AG09309 (cell line): Measurements from ENCODE around the gene TMEM63C.

Experiments
- DNase-seq: peaks from one replicate; pipeline ENCODE4 v3.0.0-alpha.2; 2010; ENCODE audit warnings: low read depth
- H3K4me3 ChIP-seq: 2 replicates; pipeline ENCODE4 v1.5.1; 2011; ENCODE audit warnings: mild to moderate bottlenecking, low read depth, low read length, moderate library complexity; ENCODE audit not compliant: control insufficient read depth
- TF ChIP-seq, protein P1 (sequence below): IDR thresholded peaks from 2 replicates; pipeline ENCODE4 v1.5.1; 2011; ENCODE audit warnings: mild to moderate bottlenecking, low read depth, low read length, inconsistent platforms; ENCODE audit not compliant: insufficient read depth, control insufficient read depth; ENCODE audit errors: missing control alignments

Gene TMEM63C

DNA sequence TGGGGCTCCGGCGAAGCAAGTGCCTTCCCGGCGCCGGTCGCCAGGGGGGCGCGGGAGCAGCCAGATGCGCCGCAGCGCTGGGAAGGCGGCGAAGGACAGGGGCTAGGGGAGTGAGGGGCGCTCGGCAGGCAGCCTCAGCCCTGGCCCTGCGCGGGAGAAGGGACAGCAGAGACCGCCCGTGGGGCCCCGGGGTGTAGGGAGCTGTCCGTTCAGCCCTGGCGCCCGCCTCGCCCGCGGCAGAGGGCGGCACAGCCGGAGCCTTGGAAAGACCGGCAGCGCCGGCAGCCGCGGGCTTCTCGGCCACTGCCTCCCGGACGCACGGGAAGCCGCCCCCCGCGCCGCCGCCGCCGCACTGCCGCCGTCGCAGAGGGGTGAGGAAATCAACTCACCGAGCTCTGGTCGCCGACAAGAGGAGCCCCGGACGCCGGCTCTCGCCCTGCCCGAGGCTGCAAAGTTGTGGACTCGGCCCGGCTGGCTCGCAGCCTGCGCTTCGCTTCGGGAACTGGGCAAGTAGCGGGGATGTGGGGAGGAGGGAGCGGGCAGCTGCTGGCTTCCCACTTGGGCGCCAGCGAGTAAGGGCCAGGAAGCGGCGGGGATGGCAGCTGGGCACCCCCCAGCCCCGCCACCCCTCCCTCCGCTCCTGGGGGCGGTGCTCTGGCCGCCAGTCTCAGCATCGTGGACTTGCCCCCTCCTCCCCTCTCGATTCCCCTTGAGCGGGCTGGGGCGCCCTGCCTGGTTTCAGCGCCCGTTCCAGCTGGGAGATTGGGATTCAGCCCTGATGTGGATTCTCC is 40.2 kb upstream of the TMEM63C start, which contains the start of gene ZDHHC22:
Gene ZDHHC22, minus strand, starts transcription at position 578 of the 791 bp plus-strand sequence. CDS start 2,053 bp downstream, outside the sequence.
- peak within 1 kb of the TSS; percentile 29 for H3K4me3 ChIP-seq
- TF ChIP-seq, protein P1, sequence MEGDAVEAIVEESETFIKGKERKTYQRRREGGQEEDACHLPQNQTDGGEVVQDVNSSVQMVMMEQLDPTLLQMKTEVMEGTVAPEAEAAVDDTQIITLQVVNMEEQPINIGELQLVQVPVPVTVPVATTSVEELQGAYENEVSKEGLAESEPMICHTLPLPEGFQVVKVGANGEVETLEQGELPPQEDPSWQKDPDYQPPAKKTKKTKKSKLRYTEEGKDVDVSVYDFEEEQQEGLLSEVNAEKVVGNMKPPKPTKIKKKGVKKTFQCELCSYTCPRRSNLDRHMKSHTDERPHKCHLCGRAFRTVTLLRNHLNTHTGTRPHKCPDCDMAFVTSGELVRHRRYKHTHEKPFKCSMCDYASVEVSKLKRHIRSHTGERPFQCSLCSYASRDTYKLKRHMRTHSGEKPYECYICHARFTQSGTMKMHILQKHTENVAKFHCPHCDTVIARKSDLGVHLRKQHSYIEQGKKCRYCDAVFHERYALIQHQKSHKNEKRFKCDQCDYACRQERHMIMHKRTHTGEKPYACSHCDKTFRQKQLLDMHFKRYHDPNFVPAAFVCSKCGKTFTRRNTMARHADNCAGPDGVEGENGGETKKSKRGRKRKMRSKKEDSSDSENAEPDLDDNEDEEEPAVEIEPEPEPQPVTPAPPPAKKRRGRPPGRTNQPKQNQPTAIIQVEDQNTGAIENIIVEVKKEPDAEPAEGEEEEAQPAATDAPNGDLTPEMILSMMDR: no peak
- DNase-seq: no peak

DNA sequence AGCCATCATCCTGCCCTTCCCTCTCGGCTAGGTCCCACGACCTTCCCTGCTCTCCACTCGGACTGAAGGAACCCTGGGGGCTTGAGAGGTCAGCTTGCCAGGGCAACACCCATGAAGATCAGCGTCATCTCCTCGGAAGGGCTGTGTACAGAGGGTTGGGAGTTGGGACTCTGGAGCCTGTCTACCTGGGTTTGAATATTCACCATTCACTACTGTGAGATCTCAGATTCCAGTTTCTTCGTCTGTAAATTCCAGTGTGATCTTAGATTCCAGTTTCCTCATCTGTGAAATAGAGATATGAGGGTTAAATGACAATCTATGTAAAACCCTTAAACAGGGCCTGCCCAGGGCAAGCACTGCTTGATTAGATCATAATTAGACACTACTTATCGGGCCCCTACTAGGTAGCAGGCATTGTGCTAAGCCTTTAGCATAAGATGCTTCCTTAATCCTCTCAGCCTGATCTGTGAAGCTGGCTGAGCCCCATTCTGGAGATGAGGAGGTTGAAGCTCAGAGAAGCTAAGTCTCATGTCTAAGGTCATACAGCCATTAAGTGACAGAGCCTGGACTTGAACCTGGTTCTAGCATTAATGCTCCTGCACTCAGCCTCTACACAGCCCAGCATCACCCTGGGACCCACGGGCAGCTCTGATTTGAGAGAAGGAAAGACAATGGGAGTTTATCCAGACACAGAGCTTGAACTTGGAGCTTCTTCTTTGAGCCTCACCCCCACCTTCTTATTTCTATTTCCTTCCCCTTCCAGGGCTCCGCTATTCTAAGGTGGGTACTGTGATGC is 39.4 kb upstream of the TMEM63C start:
- no peak for DNase-seq
- H3K4me3 ChIP-seq: no peak overlapping the region; the same call in 1 of the 2 replicates
- TF ChIP-seq, protein P1: no peak

DNA sequence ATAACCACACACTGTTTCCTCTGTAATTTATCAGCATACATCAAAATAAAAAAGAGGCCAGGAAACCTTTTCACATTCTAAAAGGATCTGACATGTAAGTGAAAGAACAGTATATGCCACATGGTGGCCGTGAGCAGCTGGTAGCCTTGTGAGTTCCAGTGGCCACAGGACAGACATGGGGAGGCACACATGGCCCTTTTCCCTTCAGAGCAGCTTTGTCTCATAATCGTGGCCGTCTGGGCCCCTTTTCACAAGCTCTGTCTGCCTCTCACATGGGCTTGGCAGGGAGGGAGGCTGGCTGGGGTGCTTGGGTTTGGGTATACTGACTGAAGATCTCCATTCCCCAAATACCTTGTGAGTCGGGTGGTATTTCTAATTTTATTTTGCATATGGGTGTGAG is 38.5 kb upstream of the TMEM63C start:
- H3K4me3 ChIP-seq: no peak overlapping the region
- TF ChIP-seq, protein P1: no peak
- DNase-seq: no peak

DNA sequence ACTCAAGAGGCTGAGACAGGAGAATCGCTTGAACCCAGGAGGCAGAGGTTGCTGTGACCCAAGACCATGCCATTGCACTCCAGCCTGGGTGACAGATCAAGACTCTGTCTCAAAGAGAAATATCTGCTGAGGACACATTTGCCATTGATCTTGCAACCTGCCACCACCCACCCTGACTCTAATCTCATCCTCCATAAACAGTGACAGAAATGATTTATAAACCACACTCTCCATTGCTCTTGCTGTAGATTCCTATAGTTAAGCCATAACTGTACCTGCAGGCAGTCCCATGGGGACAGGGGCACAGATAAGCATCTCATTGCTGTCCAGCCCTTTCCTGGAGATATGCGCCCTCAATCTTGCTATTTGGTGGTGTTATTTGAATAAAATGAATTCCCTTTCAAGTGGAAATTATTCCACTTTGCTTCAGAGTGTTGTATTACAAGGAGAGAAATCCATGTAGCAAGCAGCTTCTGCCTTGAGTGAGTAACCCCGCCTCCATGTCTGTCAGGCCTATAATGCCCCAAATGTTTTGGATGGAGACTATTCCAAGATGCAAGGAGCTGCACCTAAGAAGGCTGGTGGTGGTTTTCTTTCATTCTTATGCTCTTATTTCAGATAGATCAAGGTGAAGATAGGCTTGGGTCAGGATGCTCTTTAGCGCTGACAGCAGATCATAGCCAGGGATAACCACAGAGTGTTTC is 37.0 kb upstream of the TMEM63C start:
- TF ChIP-seq, protein P1: no peak
- no peak for DNase-seq
- no peak overlapping the region for H3K4me3 ChIP-seq

DNA sequence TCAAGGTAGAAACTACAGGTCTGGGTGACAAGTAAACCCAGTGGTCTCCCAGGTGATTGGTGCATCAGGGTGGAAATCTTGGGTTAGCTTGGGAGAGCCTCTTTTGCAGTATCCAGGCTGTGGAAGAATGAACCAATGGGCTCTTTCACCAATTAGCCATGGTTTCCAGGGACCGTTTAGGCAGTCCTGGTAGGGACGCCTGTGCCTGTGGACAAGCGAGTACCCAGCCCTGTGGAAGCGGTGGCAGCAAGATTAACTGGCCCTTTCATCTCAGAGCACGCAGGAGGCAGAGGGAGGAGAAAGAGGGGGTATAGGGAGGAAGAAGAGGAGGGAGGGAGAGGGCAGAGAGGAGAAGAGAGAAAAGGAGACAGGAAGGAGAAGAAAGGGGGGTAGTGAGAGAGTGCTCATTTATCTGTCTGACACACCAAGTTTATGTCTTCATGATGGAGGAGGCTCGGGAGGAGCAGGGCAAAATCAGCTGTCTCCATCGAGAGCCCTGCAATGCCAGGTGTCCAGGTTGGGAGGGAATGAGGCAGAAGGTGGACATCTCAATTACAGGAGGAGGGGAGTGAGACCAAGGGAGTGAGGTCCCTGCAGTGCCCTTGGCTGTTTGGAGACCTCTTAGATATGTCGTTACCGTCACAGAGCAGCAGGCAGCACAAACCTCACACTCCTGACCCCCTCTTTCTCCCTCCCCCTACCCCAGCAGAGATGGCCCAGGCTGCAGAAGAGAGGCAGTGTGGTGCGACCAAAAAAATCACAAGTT is 35.4 kb upstream of the TMEM63C start:
- TF ChIP-seq, protein P1: no peak
- no peak for DNase-seq
- no peak overlapping the region for H3K4me3 ChIP-seq
